ENCODE measurements around the gene GPC5. TPM values are rescaled to one million over a fixed set of nuclear protein-coding genes. Genes with fewer than 3 reads are reported as not detected.

GPC5 gene
- total RNA-seq, 1 experiment from 2014 or later, result 0.21 TPM

DNA sequence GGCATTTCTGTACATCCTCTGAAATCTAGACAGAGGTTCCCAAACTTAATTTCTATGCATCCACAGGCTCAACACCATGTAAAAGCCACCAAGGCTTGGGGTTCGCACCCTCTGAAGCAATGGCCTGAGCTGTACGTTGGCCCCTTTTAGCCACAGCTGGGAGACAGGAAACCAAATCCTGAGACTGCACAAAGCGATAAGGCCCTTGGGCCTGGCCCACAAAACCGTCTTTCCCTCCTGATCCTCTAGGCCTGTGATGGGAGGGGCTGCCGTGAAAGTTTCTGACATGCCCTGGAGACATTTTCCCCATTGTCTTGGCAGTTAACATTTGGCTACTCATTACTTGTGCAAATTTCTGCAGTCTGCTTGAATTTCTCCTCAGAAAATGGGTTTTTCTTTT lies 766.4 kb downstream of the GPC5 start:
- intact Hi-C loops (cut with micrococcal nuclease; ENCODE audit: unreplicated experiment), result no loop called here

DNA sequence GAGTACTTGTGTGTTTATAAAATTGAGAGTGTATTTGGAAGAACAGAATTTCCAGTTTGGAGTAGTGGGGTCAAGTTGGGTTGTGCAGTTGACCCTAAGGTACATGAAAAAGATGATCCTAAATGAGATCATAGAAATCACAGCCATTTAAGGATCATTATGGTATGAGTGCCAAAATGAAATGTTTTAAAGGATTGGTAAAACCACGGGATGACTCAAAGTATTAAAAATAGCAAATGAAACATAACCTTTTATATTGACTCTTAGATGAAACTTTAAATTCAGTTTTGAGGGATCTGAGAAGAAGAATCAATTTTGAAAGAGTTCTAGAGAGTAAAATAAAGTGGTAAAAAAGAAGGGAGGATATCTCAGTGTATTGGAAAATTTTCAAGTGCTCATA lies 773.8 kb downstream of the GPC5 start:
- no TSS peak for BruUV-seq (replicated peaks)
- no peaks in the 10 kb centered on the region for H3K9me3 ChIP-seq (ENCODE audit: low read depth, low read length, poor library complexity, severe bottlenecking)
- ChIA-PET POLR2A (ENCODE audit: low non-redundant PET) (no interaction called here), CTCF (no interaction called here)
- H3K4me3 ChIP-seq (ENCODE audit: low read depth, low read length, poor library complexity, severe bottlenecking), result no peak overlapping the region
- DNase-seq (ENCODE audit: low spot score), result no peak
- H3K27me3 ChIP-seq (replicated peaks; ENCODE audit: insufficient read depth, low read depth, low read length, poor library complexity), result no peaks in the 10 kb centered on the region
- no peaks in the 10 kb centered on the region for H3K36me3 ChIP-seq (ENCODE audit: insufficient read depth, low read length, poor library complexity, severe bottlenecking)
- no peak overlapping the region for H3K27ac ChIP-seq (ENCODE audit: low read depth, low read length, poor library complexity, severe bottlenecking)
- TF ChIP-seq, protein P1, sequence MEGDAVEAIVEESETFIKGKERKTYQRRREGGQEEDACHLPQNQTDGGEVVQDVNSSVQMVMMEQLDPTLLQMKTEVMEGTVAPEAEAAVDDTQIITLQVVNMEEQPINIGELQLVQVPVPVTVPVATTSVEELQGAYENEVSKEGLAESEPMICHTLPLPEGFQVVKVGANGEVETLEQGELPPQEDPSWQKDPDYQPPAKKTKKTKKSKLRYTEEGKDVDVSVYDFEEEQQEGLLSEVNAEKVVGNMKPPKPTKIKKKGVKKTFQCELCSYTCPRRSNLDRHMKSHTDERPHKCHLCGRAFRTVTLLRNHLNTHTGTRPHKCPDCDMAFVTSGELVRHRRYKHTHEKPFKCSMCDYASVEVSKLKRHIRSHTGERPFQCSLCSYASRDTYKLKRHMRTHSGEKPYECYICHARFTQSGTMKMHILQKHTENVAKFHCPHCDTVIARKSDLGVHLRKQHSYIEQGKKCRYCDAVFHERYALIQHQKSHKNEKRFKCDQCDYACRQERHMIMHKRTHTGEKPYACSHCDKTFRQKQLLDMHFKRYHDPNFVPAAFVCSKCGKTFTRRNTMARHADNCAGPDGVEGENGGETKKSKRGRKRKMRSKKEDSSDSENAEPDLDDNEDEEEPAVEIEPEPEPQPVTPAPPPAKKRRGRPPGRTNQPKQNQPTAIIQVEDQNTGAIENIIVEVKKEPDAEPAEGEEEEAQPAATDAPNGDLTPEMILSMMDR (conservative IDR thresholded peaks at IDR 0.05; ENCODE audit: low read depth, low read length), result no peak
- no peak for TF ChIP-seq EZH2 (IDR thresholded peaks at IDR 0.05; ENCODE audit: borderline replicate concordance, low read depth, low read length, poor library complexity, severe bottlenecking)
- H3K4me1 ChIP-seq (ENCODE audit: insufficient read depth, low read length, poor library complexity, severe bottlenecking), result no peaks in the 10 kb centered on the region
- intact Hi-C loops (cut with micrococcal nuclease; ENCODE audit: unreplicated experiment), result no loop called here

More for the DNA sequence above, 766.4 kb downstream of the GPC5 start:
- no peaks in the 10 kb centered on the region for H3K36me3 ChIP-seq (ENCODE audit: insufficient read depth, low read length, poor library complexity, severe bottlenecking)
- ChIA-PET CTCF (no interaction called here), POLR2A (ENCODE audit: low non-redundant PET) (no interaction called here)
- H3K27me3 ChIP-seq (replicated peaks; ENCODE audit: insufficient read depth, low read depth, low read length, poor library complexity), result no peaks in the 10 kb centered on the region
- H3K9me3 ChIP-seq (ENCODE audit: low read depth, low read length, poor library complexity, severe bottlenecking), result no peaks in the 10 kb centered on the region
- TF ChIP-seq EZH2 (IDR thresholded peaks at IDR 0.05; ENCODE audit: borderline replicate concordance, low read depth, low read length, poor library complexity, severe bottlenecking), result no peak
- TF ChIP-seq, protein P1 (conservative IDR thresholded peaks at IDR 0.05; ENCODE audit: low read depth, low read length), result no peak
- no peaks in the 10 kb centered on the region for H3K4me1 ChIP-seq (ENCODE audit: insufficient read depth, low read length, poor library complexity, severe bottlenecking)
- no peak overlapping the region for H3K27ac ChIP-seq (ENCODE audit: low read depth, low read length, poor library complexity, severe bottlenecking)
- no peak for DNase-seq (ENCODE audit: low spot score)
- BruUV-seq (replicated peaks), result no TSS peak
- H3K4me3 ChIP-seq (ENCODE audit: low read depth, low read length, poor library complexity, severe bottlenecking), result no peak overlapping the region

DNA sequence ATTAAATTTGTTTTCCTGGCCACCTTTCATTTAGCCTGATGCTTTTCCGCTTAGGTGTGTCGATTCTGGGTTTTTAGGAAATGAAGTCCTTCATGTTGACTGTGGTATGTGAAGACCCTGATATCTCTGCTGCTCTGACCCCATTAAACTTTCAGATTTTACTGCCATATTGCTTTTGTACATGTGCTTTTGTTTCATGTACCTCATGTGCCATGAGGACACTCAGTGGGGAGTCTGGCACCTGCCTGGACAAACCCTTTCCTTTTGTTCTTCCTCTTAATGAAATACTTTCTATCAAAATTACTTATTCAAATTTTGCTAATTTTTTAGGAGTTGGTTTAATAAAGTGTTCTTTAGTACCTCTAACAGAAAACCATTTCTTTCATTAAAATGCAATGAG lies 774.8 kb downstream of the GPC5 start:
- CTCF ChIA-PET, result no interaction called here
- H3K27me3 ChIP-seq (replicated peaks; ENCODE audit: insufficient read depth, low read depth, low read length, poor library complexity), result no peaks in the 10 kb centered on the region
- POLR2A ChIA-PET (ENCODE audit: low non-redundant PET), result no interaction called here
- no peaks in the 10 kb centered on the region for H3K36me3 ChIP-seq (ENCODE audit: insufficient read depth, low read length, poor library complexity, severe bottlenecking)
- no peak overlapping the region for H3K4me3 ChIP-seq (ENCODE audit: low read depth, low read length, poor library complexity, severe bottlenecking)
- H3K4me1 ChIP-seq (ENCODE audit: insufficient read depth, low read length, poor library complexity, severe bottlenecking), result no peaks in the 10 kb centered on the region
- TF ChIP-seq, protein P1 (conservative IDR thresholded peaks at IDR 0.05; ENCODE audit: low read depth, low read length), result no peak
- TF ChIP-seq EZH2 (IDR thresholded peaks at IDR 0.05; ENCODE audit: borderline replicate concordance, low read depth, low read length, poor library complexity, severe bottlenecking), result no peak
- no peaks in the 10 kb centered on the region for H3K9me3 ChIP-seq (ENCODE audit: low read depth, low read length, poor library complexity, severe bottlenecking)
- H3K27ac ChIP-seq (ENCODE audit: low read depth, low read length, poor library complexity, severe bottlenecking), result no peak overlapping the region
- no peak for DNase-seq (ENCODE audit: low spot score)
- intact Hi-C loops (cut with micrococcal nuclease; ENCODE audit: unreplicated experiment), result no loop called here
- BruUV-seq (replicated peaks), result no TSS peak

Data from A673 (cell line).